Measurements from ENCODE around the gene OXCT1.
"Not testable (repeated sequence)": the region's sequence is repeated elsewhere in the genome, so short reads cannot be mapped to it uniquely, and the experiment has no call there.

The OXCT1 gene

GRCh38 chr5:41714446-41714845, 155.8 kb downstream of the OXCT1 start:
- H2BK120ac ChIP-seq (ENCODE audit: insufficient read depth, low read length, poor library complexity); H2AFZ ChIP-seq (ENCODE audit: insufficient read depth, low read length, poor library complexity); H3K27ac ChIP-seq (ENCODE audit: low read depth, low read length); H3K4me1 ChIP-seq (ENCODE audit: control insufficient read depth in 1 of 2, insufficient read depth in 2 of 2, low read length in 2 of 2); H3K79me2 ChIP-seq (ENCODE audit: control insufficient read depth, insufficient read depth, low read length, poor library complexity); H3K18ac ChIP-seq (ENCODE audit: low read length); H4K12ac ChIP-seq (ENCODE audit: low read depth, low read length); H3K4me2 ChIP-seq (ENCODE audit: low read length); H3K27me3 ChIP-seq (ENCODE audit: insufficient read depth, low read length); H4K91ac ChIP-seq (ENCODE audit: low read depth, low read length); H3K4me3 ChIP-seq (ENCODE audit: low read depth, low read length); H2BK5ac ChIP-seq (ENCODE audit: low read depth, low read length, poor library complexity); H3K14ac ChIP-seq (ENCODE audit: low read length); H3K79me1 ChIP-seq (ENCODE audit: low read length); H3K23ac ChIP-seq (ENCODE audit: low read length); H2BK12ac ChIP-seq (ENCODE audit: low read length); H3K9me3 ChIP-seq (ENCODE audit: insufficient read depth, low read depth, low read length); DNase-seq; H3K9ac ChIP-seq (ENCODE audit: low read length); H4K8ac ChIP-seq (ENCODE audit: low read depth, low read length); H3K4ac ChIP-seq (ENCODE audit: low read depth, low read length); H2AK5ac ChIP-seq (ENCODE audit: low read length); H3K36me3 ChIP-seq (ENCODE audit: control insufficient read depth in 1 of 2, insufficient read depth in 2 of 2, low read length in 2 of 2): not testable (repeated sequence)

- no CpG with 5 or more reads among the region's 2 CpGs for WGBS (ENCODE audit: extremely low coverage, insufficient coverage, insufficient read length)
- H3K14ac ChIP-seq (ENCODE audit: low read length), result no peak overlapping the region
- H3K27me3 ChIP-seq (ENCODE audit: insufficient read depth, low read length), result no peaks in the 10 kb centered on the region
- no peak overlapping the region for H3K23ac ChIP-seq (ENCODE audit: low read length)
- H3K4me1 ChIP-seq (ENCODE audit: control insufficient read depth in 1 of 2, insufficient read depth in 2 of 2, low read length in 2 of 2), result peaks cover 0 to 3% of the 10 kb centered on the region in 2 experiments
- H3K9ac ChIP-seq (ENCODE audit: low read length), result no peak overlapping the region
- no peak overlapping the region for H3K4me3 ChIP-seq (ENCODE audit: low read depth, low read length)
- no peaks in the 10 kb centered on the region for H3K79me2 ChIP-seq (ENCODE audit: control insufficient read depth, insufficient read depth, low read length, poor library complexity)
- H3K27ac ChIP-seq (ENCODE audit: low read depth, low read length), result no peak overlapping the region
- H4K8ac ChIP-seq (ENCODE audit: low read depth, low read length), result peak overlapping the region; percentile 41
- no peak overlapping the region for H3K18ac ChIP-seq (ENCODE audit: low read length)
- peak in 1 of 2 donors; percentile 6 for DNase-seq
- H3K9me3 ChIP-seq (ENCODE audit: insufficient read depth, low read depth, low read length), result no peaks in the 10 kb centered on the region
- H2BK5ac ChIP-seq (ENCODE audit: low read depth, low read length, poor library complexity), result no peak overlapping the region
- H2AFZ ChIP-seq (ENCODE audit: insufficient read depth, low read length, poor library complexity), result peak overlapping the region; percentile 38
- H3K4ac ChIP-seq (ENCODE audit: low read depth, low read length), result no peak overlapping the region
- H4K91ac ChIP-seq (ENCODE audit: low read depth, low read length), result no peak overlapping the region
- peak overlapping the region; percentile 26 for H2BK120ac ChIP-seq (ENCODE audit: insufficient read depth, low read length, poor library complexity)
- peaks cover 4% of the 10 kb centered on the region for H3K79me1 ChIP-seq (ENCODE audit: low read length)
- H2AK5ac ChIP-seq (ENCODE audit: low read length), result no peak overlapping the region
- H3K4me2 ChIP-seq (ENCODE audit: low read length), result no peak overlapping the region
- H3K36me3 ChIP-seq (ENCODE audit: control insufficient read depth in 1 of 2, insufficient read depth in 2 of 2, low read length in 2 of 2), result no peaks in the 10 kb centered on the region
- peak overlapping the region; percentile 30 for H2BK12ac ChIP-seq (ENCODE audit: low read length)
- H4K12ac ChIP-seq (ENCODE audit: low read depth, low read length), result no peak overlapping the region
These were observed 161.7 kb downstream of the OXCT1 start for GRCh38 chr5:41708604-41708940.

- Histone ChIP-seq H2BK120ac (ENCODE audit: insufficient read depth, low read length, poor library complexity) (peak overlapping the region; percentile 26), H2BK12ac (ENCODE audit: low read length) (peak overlapping the region; percentile 30), H3K18ac (ENCODE audit: low read length) (peak overlapping the region; percentile 25), H2AFZ (ENCODE audit: insufficient read depth, low read length, poor library complexity) (peak overlapping the region; percentile 38), H3K4me1 (ENCODE audit: control insufficient read depth in 1 of 2, insufficient read depth in 2 of 2, low read length in 2 of 2) (peaks cover 0 to 3% of the 10 kb centered on the region in 2 experiments), H3K9ac (ENCODE audit: low read length) (no peak overlapping the region), H3K4ac (ENCODE audit: low read depth, low read length) (no peak overlapping the region), H2BK5ac (ENCODE audit: low read depth, low read length, poor library complexity) (no peak overlapping the region), H4K12ac (ENCODE audit: low read depth, low read length) (no peak overlapping the region), H3K79me2 (ENCODE audit: control insufficient read depth, insufficient read depth, low read length, poor library complexity) (no peaks in the 10 kb centered on the region), H3K27me3 (ENCODE audit: insufficient read depth, low read length) (no peaks in the 10 kb centered on the region), H3K4me2 (ENCODE audit: low read length) (no peak overlapping the region), H2AK5ac (ENCODE audit: low read length) (no peak overlapping the region), H3K14ac (ENCODE audit: low read length) (no peak overlapping the region), H3K79me1 (ENCODE audit: low read length) (peaks cover 4% of the 10 kb centered on the region), H3K27ac (ENCODE audit: low read depth, low read length) (no peak overlapping the region), H4K8ac (ENCODE audit: low read depth, low read length) (peak overlapping the region; percentile 41), H3K23ac (ENCODE audit: low read length) (no peak overlapping the region), H3K9me3 (ENCODE audit: insufficient read depth, low read depth, low read length) (no peaks in the 10 kb centered on the region), H3K4me3 (ENCODE audit: low read depth, low read length) (no peak overlapping the region), H4K91ac (ENCODE audit: low read depth, low read length) (no peak overlapping the region), H3K36me3 (ENCODE audit: control insufficient read depth in 1 of 2, insufficient read depth in 2 of 2, low read length in 2 of 2) (no peaks in the 10 kb centered on the region)
- peak; percentile 3 to 57 for DNase-seq
- WGBS (ENCODE audit: extremely low coverage, insufficient coverage, insufficient read length), result no CpG with 5 or more reads among the region's 4 CpGs
These were observed 162.2 kb downstream of the OXCT1 start for GRCh38 chr5:41707853-41708603.

GRCh38 chr5:41695920-41696582, 174.2 kb downstream of the OXCT1 start:
- no CpG with 5 or more reads among the region's 3 CpGs for WGBS (ENCODE audit: extremely low coverage, insufficient coverage, insufficient read length)
- H2AK5ac ChIP-seq (ENCODE audit: low read length), result no peak overlapping the region
- H4K12ac ChIP-seq (ENCODE audit: low read depth, low read length), result no peak overlapping the region
- no peak overlapping the region for H4K8ac ChIP-seq (ENCODE audit: low read depth, low read length)
- no peaks in the 10 kb centered on the region for H3K27me3 ChIP-seq (ENCODE audit: insufficient read depth, low read length)
- no peaks in the 10 kb centered on the region for H3K79me2 ChIP-seq (ENCODE audit: control insufficient read depth, insufficient read depth, low read length, poor library complexity)
- no peak overlapping the region for H3K27ac ChIP-seq (ENCODE audit: low read depth, low read length)
- H4K91ac ChIP-seq (ENCODE audit: low read depth, low read length), result no peak overlapping the region
- no peak overlapping the region for H2BK5ac ChIP-seq (ENCODE audit: low read depth, low read length, poor library complexity)
- H3K18ac ChIP-seq (ENCODE audit: low read length), result no peak overlapping the region
- peak overlapping the region; percentile 2 for H3K4me3 ChIP-seq (ENCODE audit: low read depth, low read length)
- H2BK12ac ChIP-seq (ENCODE audit: low read length), result no peak overlapping the region
- no peaks in the 10 kb centered on the region for H3K79me1 ChIP-seq (ENCODE audit: low read length)
- no peak overlapping the region for H3K9ac ChIP-seq (ENCODE audit: low read length)
- no peak overlapping the region for H3K4me2 ChIP-seq (ENCODE audit: low read length)
- no peak overlapping the region for H2AFZ ChIP-seq (ENCODE audit: insufficient read depth, low read length, poor library complexity)
- no peak overlapping the region for H2BK120ac ChIP-seq (ENCODE audit: insufficient read depth, low read length, poor library complexity)
- H3K14ac ChIP-seq (ENCODE audit: low read length), result no peak overlapping the region
- no peaks in the 10 kb centered on the region for H3K36me3 ChIP-seq (ENCODE audit: control insufficient read depth in 1 of 2, insufficient read depth in 2 of 2, low read length in 2 of 2)
- no peak overlapping the region for H3K23ac ChIP-seq (ENCODE audit: low read length)
- H3K4me1 ChIP-seq (ENCODE audit: control insufficient read depth in 1 of 2, insufficient read depth in 2 of 2, low read length in 2 of 2), result no peaks in the 10 kb centered on the region
- no peak overlapping the region for H3K4ac ChIP-seq (ENCODE audit: low read depth, low read length)
- H3K9me3 ChIP-seq (ENCODE audit: insufficient read depth, low read depth, low read length), result peaks cover 2% of the 10 kb centered on the region
- no peak for DNase-seq
